Erythroblast (primary cell): ENCODE data around the gene PDLIM4.
A peak's percentile ranks its signal among the peaks of the same experiment; 100 is the strongest.

Experiments used
- DNase-seq, 2 experiments: peaks; one replicate each; lab custom pipeline; 2025; lab: John Stamatoyannopoulos, UW
- GATA1 ChIP-seq: IDR thresholded peaks from 2 replicates; pipeline ENCODE4 v1.6.1; 2011; ENCODE audit warnings: low read depth, mild to moderate bottlenecking, control low read depth, low read length, moderate library complexity
- POLR2A ChIP-seq: IDR thresholded peaks from 2 replicates; pipeline ENCODE4 v1.6.1; 2011; ENCODE audit warnings: mild to moderate bottlenecking, low read length

PDLIM4 gene

GRCh38 chr5:132221781-132222648, 35.5 kb upstream of the PDLIM4 start:
- no peak for DNase-seq
- no peak for TF ChIP-seq POLR2A
- TF ChIP-seq GATA1 = no peak

- TF ChIP-seq POLR2A (no peak), GATA1 (no peak)
- DNase-seq = no peak
Observed at GRCh38 chr5:132222649-132223038, 34.9 kb upstream of the PDLIM4 start.

- DNase-seq = no peak
- TF ChIP-seq GATA1 (no peak), POLR2A (no peak)
Observed at GRCh38 chr5:132223861-132224260, 33.6 kb upstream of the PDLIM4 start.

- TF ChIP-seq POLR2A (no peak), GATA1 (no peak)
- no peak for DNase-seq
Observed at GRCh38 chr5:132224716-132225115, 32.8 kb upstream of the PDLIM4 start.

GRCh38 chr5:132225165-132226032, 32.1 kb upstream of the PDLIM4 start:
- peak; percentile 36 to 72 for DNase-seq
- no peak for TF ChIP-seq GATA1
- TF ChIP-seq POLR2A = no peak

GRCh38 chr5:132226516-132227234, 30.8 kb upstream of the PDLIM4 start:
- TF ChIP-seq POLR2A = no peak
- no peak for TF ChIP-seq GATA1
- DNase-seq = no peak

- no peak for DNase-seq
- TF ChIP-seq POLR2A (no peak), GATA1 (no peak)
Observed at GRCh38 chr5:132227235-132227484, 30.3 kb upstream of the PDLIM4 start.

GRCh38 chr5:132227485-132228240, 29.8 kb upstream of the PDLIM4 start, which contains the start of gene P4HA2:
Gene P4HA2 (minus strand): TSS chr5:132227853. CDS start chr5:132218626, 9,227 bp downstream.
- TF ChIP-seq GATA1 = no peak
- TF ChIP-seq POLR2A = no peak
- DNase-seq = peak; percentile 71 to 80

- DNase-seq = no peak
- no peak for TF ChIP-seq GATA1
- no peak for TF ChIP-seq POLR2A
Observed at GRCh38 chr5:132228241-132229035, 29.1 kb upstream of the PDLIM4 start.

- TF ChIP-seq POLR2A (no peak), GATA1 (no peak)
- no peak for DNase-seq
Observed at GRCh38 chr5:132229236-132229635, 28.3 kb upstream of the PDLIM4 start.

GRCh38 chr5:132230871-132231270, 26.6 kb upstream of the PDLIM4 start:
- no peak for DNase-seq
- no peak for TF ChIP-seq POLR2A
- TF ChIP-seq GATA1 = no peak

GRCh38 chr5:132232465-132232864, 25.0 kb upstream of the PDLIM4 start:
- TF ChIP-seq GATA1 (no peak), POLR2A (no peak)

More at GRCh38 chr5:132232465-132232864, 25.0 kb upstream of the PDLIM4 start:
- no peak for DNase-seq
